Lower leg skin (tissue), 3 donors: ENCODE data around the gene DOCK1.

ENCODE experiments used
- CTCF ChIP-seq, 3 donors: fragments of 450-650 bp; IDR thresholded peaks; one replicate each; pipeline ENCODE4 v1.5.1; 2016; ENCODE audit warnings: antibody characterized with exemption in 3 of 3, mild to moderate bottlenecking in 3 of 3, moderate library complexity in 2 of 3
- POLR2A ChIP-seq, 2 donors: fragments of 450-650 bp; IDR thresholded peaks; one replicate each; pipeline ENCODE4 v1.6.1; 2016 to 2017; ENCODE audit warnings: antibody characterized with exemption in 2 of 2, mild to moderate bottlenecking in 1 of 2, moderate library complexity in 1 of 2

DNA sequence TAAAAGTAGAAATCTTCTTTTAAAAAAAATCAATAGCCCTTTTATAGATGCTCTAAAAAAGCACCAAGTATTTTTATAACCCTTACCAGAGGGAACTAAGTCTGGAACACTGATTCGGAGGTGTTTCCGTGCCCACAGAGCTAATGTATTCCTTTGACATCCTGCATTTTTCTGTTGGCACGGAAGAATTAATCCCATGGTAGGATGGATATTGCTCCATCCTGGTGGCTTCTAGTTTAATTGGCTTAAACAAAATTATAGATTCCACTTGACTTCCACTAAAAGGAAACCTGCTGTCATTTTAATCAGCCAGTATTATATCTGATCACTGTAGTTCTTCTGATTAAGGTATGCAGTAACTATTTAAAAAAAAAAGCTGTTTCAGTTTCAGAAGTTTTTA, 479.8 kb downstream of the DOCK1 start:
- TF ChIP-seq CTCF (IDR thresholded peaks at IDR 0.05) (no peak), POLR2A (IDR thresholded peaks at IDR 0.05) (no peak)
